ENCODE measurements around the gene TOMM7. TPM values are rescaled to one million over a fixed set of nuclear protein-coding genes. Genes with fewer than 3 reads are reported as not detected.

Gene TOMM7
- total and polyA plus RNA-seq, 10 of the 15 experiments (the other 5 are each of a cell fraction or from before 2014, with no cell fraction given), result 151 to 1,497 (median 322) TPM

- intact Hi-C loops (cut with micrococcal nuclease; ENCODE audit: unreplicated experiment), result loop anchor here (1.0 to 10.0 kb wide), 3 partner anchors 13 to 326 kb away; partner anchors contain the start of gene NUP42
- SMC1A ChIA-PET (ENCODE audit: uncharacterized antibody, unreplicated experiment), result interaction anchor here (1.1 to 3.1 kb wide), 3 partner anchors 8 to 38 kb away, joined by 5 to 34 read pairs (median 5); no protein-coding TSS in a partner anchor
- TF ChIP-seq FOXM1 (IDR thresholded peaks at IDR 0.05; ENCODE audit: low read depth, low read length), result peak; percentile 38; the same call in 1 of the 2 replicates
- TF ChIP-seq CBFB (IDR thresholded peaks at IDR 0.05; ENCODE audit: low read depth), result no peak
- TF ChIP-seq NFIC (IDR thresholded peaks at IDR 0.05; ENCODE audit: low read depth, low read length), result peak; percentile 72; the same call in 1 of the 2 replicates
- no peak for TF ChIP-seq BACH1 (IDR thresholded peaks at IDR 0.05; ENCODE audit: borderline replicate concordance)
- 0 out of 2 replicates have a peak, but pooled peaks have one; percentile 35 for TF ChIP-seq ZNF687 (IDR thresholded peaks at IDR 0.05)
- TF ChIP-seq SRF (IDR thresholded peaks at IDR 0.05; ENCODE audit: low read depth in 2 of 2, low read length in 2 of 2), result no peak
- peak; percentile 42; the same call in 1 of the 2 replicates for TF ChIP-seq SMAD5 (IDR thresholded peaks at IDR 0.05; ENCODE audit: low read depth)
- TF ChIP-seq EED (IDR thresholded peaks at IDR 0.05; ENCODE audit: low read depth), result peak; percentile 74
- TF ChIP-seq CEBPB (IDR thresholded peaks at IDR 0.05; ENCODE audit: borderline replicate concordance in 1 of 2, low read depth in 2 of 2, low read length in 2 of 2), result 0 out of 4 replicates have a peak, but pooled peaks of 1 of the 2 experiments have one; percentile 29
- peak; percentile 65 for TF ChIP-seq IKZF1 (conservative IDR thresholded peaks at IDR 0.05)
- TF ChIP-seq JUNB (IDR thresholded peaks at IDR 0.05), result peak; percentile 12; the same call in 1 of the 2 replicates
- TF ChIP-seq PML (IDR thresholded peaks at IDR 0.05; ENCODE audit: low read length), result 0 out of 2 replicates have a peak, but pooled peaks have one; percentile 44
- peak; percentile 60 to 68 for TF ChIP-seq IKZF2 (IDR thresholded peaks at IDR 0.05)
- TF ChIP-seq BHLHE40 (IDR thresholded peaks at IDR 0.05; ENCODE audit: borderline replicate concordance in 1 of 2, low read depth in 2 of 2, low read length in 1 of 2), result no peak
- peak; percentile 47 for TF ChIP-seq ZBED1 (IDR thresholded peaks at IDR 0.05; ENCODE audit: borderline replicate concordance)
- TF ChIP-seq SKIL (IDR thresholded peaks at IDR 0.05; ENCODE audit: low read depth, poor library complexity, severe bottlenecking), result no peak
Observed at GRCh38 chr7:22858640-22859561, 36.3 kb upstream of the TOMM7 start.

More at GRCh38 chr7:22858640-22859561, 36.3 kb upstream of the TOMM7 start:
- ATAC-seq (peak; percentile 53), DNase-seq (ENCODE audit: low read depth, low spot score) (no peak), FAIRE-seq (no peak)
- TSS peak; percentile 77 for BruUV-seq (replicated peaks)
- Histone ChIP-seq H3K4me3 (0 out of 2 replicates have a peak overlapping the region, but pooled peaks have one; percentile 0), H3K27ac (ENCODE audit: control insufficient read depth, insufficient read depth) (peak overlapping the region; percentile 46), H3K9me3 (replicated peaks; ENCODE audit: control insufficient read depth, insufficient read depth, low read length) (no peaks in the 10 kb centered on the region; the same call in 2 of the 3 replicates), H3K79me2 (ENCODE audit: control insufficient read depth, insufficient read depth, low read length) (peaks cover 38% of the 10 kb centered on the region), H3K9ac (ENCODE audit: control insufficient read depth, insufficient read depth, low read length) (no peak overlapping the region), H2AFZ (ENCODE audit: control insufficient read depth, low read depth, low read length) (no peak overlapping the region), H4K20me1 (ENCODE audit: control insufficient read depth, insufficient read depth) (no peaks in the 10 kb centered on the region), H3K27me3 (replicated peaks in 1 of 2; ENCODE audit: control insufficient read depth in 2 of 2, insufficient read depth in 2 of 2, low read length in 1 of 2) (no peaks in the 10 kb centered on the region), H3K4me1 (ENCODE audit: control insufficient read depth, insufficient read depth, low read length) (peaks cover 10% of the 10 kb centered on the region), H3K36me3 (ENCODE audit: control insufficient read depth in 2 of 2, insufficient read depth in 2 of 2, low read length in 1 of 2) (peaks cover 0 to 5% of the 10 kb centered on the region in 2 experiments; a peak in 1 of 4 replicates), H3K4me2 (ENCODE audit: control insufficient read depth, insufficient read depth) (peak overlapping the region; percentile 33; the same call in 1 of the 2 replicates)
- ChIA-PET RAD21 (ENCODE audit: unreplicated experiment) (interaction anchor here (1.2 to 2.1 kb wide), 5 partner anchors 14 to 196 kb away, joined by 5 to 13 read pairs (median 6); no protein-coding TSS in a partner anchor), POLR2A (interaction anchor here (0.6 to 2.9 kb wide), 4 partner anchors 9 to 27 kb away, joined by 3 to 17 read pairs (median 8); no protein-coding TSS in a partner anchor), CTCF (interaction anchor here (1.1 to 3.3 kb wide), 4 partner anchors 12 to 195 kb away, joined by 3 to 45 read pairs (median 8); partner anchors contain the start of gene IL6)
- in situ Hi-C loops (cut with MboI), result no loop called here
- WGBS (ENCODE audit: insufficient coverage, insufficient replicate concordance, low lambda C conversion rate, missing lambda C conversion rate), result 83% methylated on average over 10 of the region's 10 CpGs
